NOMO-1 treated with DMSO at 0.1 percent for 48 hours (cell line): ENCODE data around the gene TPH2.

Experiments used
- DNase-seq: peaks from one replicate; lab custom pipeline; 2025; ENCODE audit not compliant: unreplicated experiment; lab: John Stamatoyannopoulos, UW

The TPH2 gene

GRCh38 chr12:72030277-72030676 is 91.6 kb downstream of the TPH2 start:
- DNase-seq, result no peak

- no peak for DNase-seq
Observed at GRCh38 chr12:72031066-72031465, 92.4 kb downstream of the TPH2 start.

GRCh38 chr12:72033991-72034390 is 95.3 kb downstream of the TPH2 start:
- DNase-seq, result no peak

- no peak for DNase-seq
Observed at GRCh38 chr12:72035625-72036024, 97.0 kb downstream of the TPH2 start.

GRCh38 chr12:72036393-72036792 is 97.7 kb downstream of the TPH2 start:
- DNase-seq, result no peak

- no peak for DNase-seq
Observed at GRCh38 chr12:72037006-72037795, 98.6 kb downstream of the TPH2 start.

GRCh38 chr12:72041811-72042210 is 103.2 kb downstream of the TPH2 start:
- no peak for DNase-seq

GRCh38 chr12:72053604-72054003 is 115.0 kb downstream of the TPH2 start:
- DNase-seq, result no peak

GRCh38 chr12:72054511-72054910 is 115.9 kb downstream of the TPH2 start:
- DNase-seq, result no peak

GRCh38 chr12:72057330-72057914 is 118.8 kb downstream of the TPH2 start:
- DNase-seq, result no peak

GRCh38 chr12:72063073-72063472 is 124.4 kb downstream of the TPH2 start:
- no peak for DNase-seq

- no peak for DNase-seq
Observed at GRCh38 chr12:72071030-72071429, 132.4 kb downstream of the TPH2 start.

- DNase-seq, result no peak
Observed at GRCh38 chr12:72072592-72073212, 134.1 kb downstream of the TPH2 start.

GRCh38 chr12:72074065-72074464 is 135.4 kb downstream of the TPH2 start:
- DNase-seq, result no peak

- DNase-seq, result no peak
Observed at GRCh38 chr12:72074956-72075355, 136.3 kb downstream of the TPH2 start.

GRCh38 chr12:72075401-72075800 is 136.8 kb downstream of the TPH2 start:
- no peak for DNase-seq

GRCh38 chr12:72075891-72076557 is 137.4 kb downstream of the TPH2 start:
- DNase-seq, result no peak

- DNase-seq, result no peak
Observed at GRCh38 chr12:72076558-72076915, 137.9 kb downstream of the TPH2 start.

- no peak for DNase-seq
Observed at GRCh38 chr12:72077111-72077820, 138.6 kb downstream of the TPH2 start.

- no peak for DNase-seq
Observed at GRCh38 chr12:72081777-72082176, 143.1 kb downstream of the TPH2 start.
